Heart right ventricle (tissue), 16 donors: ENCODE results near the gene PDCD4. TPM values are rescaled to one million over a fixed set of nuclear protein-coding genes. Genes with fewer than 3 reads are reported as not detected.

ENCODE experiments used
- ATAC-seq, 8 donors: fragments of 200-7000 bp; cut with Tn5 transposase; one replicate each; pipeline ENCODE4 v1.9.1; 2020; ENCODE audit warnings: mild to moderate bottlenecking in 8 of 8, moderate library complexity in 8 of 8, moderate number of reproducible peaks in 1 of 8
- DNase-seq, 2 donors: peaks; one replicate each; pipeline ENCODE4 v3.0.0-alpha.2; 2020
- H3K27ac ChIP-seq, 10 donors: fragments of 200-600 bp; sonication (generic) in 2 of 10; one replicate each; pipeline versions ENCODE4 v1.5.0 to v1.8.0; 2020 to 2022; ENCODE audit warnings: mild to moderate bottlenecking in 3 of 10
- H3K27me3 ChIP-seq, 7 donors: fragments of 200-600 bp; one replicate each; pipeline ENCODE4 v1.8.0; 2021 to 2022; ENCODE audit warnings: mild to moderate bottlenecking in 2 of 7
- H3K36me3 ChIP-seq, 9 donors: fragments of 200-600 bp; sonication (generic) in 1 of 9; one replicate each; pipeline versions ENCODE4 v1.5.0 to v1.8.0; 2020 to 2022; ENCODE audit warnings: mild to moderate bottlenecking in 2 of 9
- H3K4me1 ChIP-seq, 9 donors: fragments of 200-600 bp; sonication (generic) in 1 of 9; one replicate each; pipeline versions ENCODE4 v1.5.0 to v1.8.0; 2020 to 2022; ENCODE audit warnings: mild to moderate bottlenecking in 4 of 9
- H3K4me3 ChIP-seq, 10 donors: fragments of 200-600 bp; sonication (generic) in 2 of 10; one replicate each; pipeline versions ENCODE4 v1.5.0 to v1.8.0; 2020 to 2022; ENCODE audit warnings: mild to moderate bottlenecking in 7 of 10, moderate library complexity in 2 of 10
- H3K9me3 ChIP-seq, 11 donors: fragments of 200-600 bp in 10 of 11; sonication (generic) in 2 of 11; one replicate each; pipeline versions ENCODE4 v1.5.0 to v1.8.0; 2013 to 2022; ENCODE audit warnings: mild to moderate bottlenecking in 2 of 11, control low read depth in 1 of 11, moderate library complexity in 1 of 11
- CTCF ChIP-seq, 9 donors: fragments of 200-600 bp; sonication (generic) in 2 of 9; IDR thresholded peaks; one replicate each; pipeline versions ENCODE4 v1.5.0 to v1.8.0; 2021 to 2022; ENCODE audit warnings: antibody characterized with exemption in 9 of 9, mild to moderate bottlenecking in 5 of 9, moderate library complexity in 1 of 9
- WGBS, 2 donors: extraction: QIAGEN DNeasy Blood & Tissue Kit; methylation state at CpG; one replicate each; pipeline ENCODE4 v1.1.7; 2013; ENCODE audit warnings: inconsistent platforms in 1 of 2; 5-methylcytosine and 5-hydroxymethylcytosine counted together
- intact Hi-C, 10 donors: fragments of 100-400 bp; cut with DNase I; formaldehyde crosslinking; loops; one replicate each; pipeline versions ENCODE4 v1.11.1 to v1.14.2; 2022
- polyA plus RNA-seq, 2 donors: library from polyadenylated mRNA; stranded (reverse); fragments of 200-250 nt; gene quantifications; one replicate each; pipeline ENCODE4 v1.2.3, GENCODE V29; 2013
- total RNA-seq, 10 donors: library from RNA; stranded (reverse); fragmentation: NEBNext Ultra II Directional in 3 of 10; extraction: Animal tissue kit (Norgen Biotek cat#: 25700) in 3 of 10; gene quantifications; one replicate each; pipeline versions ENCODE4 v1.2.1 to v1.2.4, GENCODE V29; 2021 to 2023
- donor health status: Arrhythmogenic right ventricular cardiomyopathy.
- donor health status: ischemic (EF 13 %, LVEDD 7.1; RV severe dilation, severe dysfunction).
- donor health status: healthy with polysubstance abuse.
- donor health status: DM: no; HTN: yes; CAD: no.
- donor health status: DM: no; HTN: no; CAD: no.
- donor health status: ischemic (EF 25% LVEDD 6.9; RV normal size, moderate dysfunction).
- donor health status: ischemic (EF 25% LVEDD 5.7; RV mildly dilated, moderate dysfunction).
- donor health status: healthy.
- donor health status: DM: yes; HTN: yes; CAD: no.
- donor health status: Ischemic cardiomyopathy.
- donor health status: ischemic (EF 35%, LVEDD 5.7; RV mildly dilated, moderate dysfunction).
- donor health status: nonischemic (EF 11% LVEDD 7.7; RV severe dilation, severe dysfunction).
- donor health status: DM: yes; HTN: yes; CAD: no.
- donor health status: PGD.
- donor health status: ischemic (EF 29% LVEDD 5.4; RV normal size, mild dysfunction).
- donor health status: nonischemic (EF 23%, LVEDD 6.1; RV moderate dilation, normal function).

The PDCD4 gene
- total and polyA plus RNA-seq, 12 donors, result 15.9 to 59.5 (median 45.7) TPM

GRCh38 chr10:110903280-110904278 is 31.9 kb downstream of the PDCD4 start:
- no peak for TF ChIP-seq CTCF (IDR thresholded peaks at IDR 0.05)
- H3K36me3 ChIP-seq, result peaks cover 0 to 76% (median 14%) of the 10 kb centered on the region in 9 donors
- peaks cover 0 to 11% (median 0%) of the 10 kb centered on the region in 9 donors for H3K4me1 ChIP-seq
- ATAC-seq (peak in 4 of 8 donors; percentile 21 to 39 (median 36)), DNase-seq (no peak)
- no peak overlapping the region for H3K4me3 ChIP-seq
- intact Hi-C loops, result loop anchor here in 1 of 10 donors (10.0 kb wide), 1 partner anchor 329 kb away; no protein-coding TSS in a partner anchor
- H3K27me3 ChIP-seq, result no peaks in the 10 kb centered on the region
- 84 to 87% methylated on average over 3 of the region's 3 CpGs for WGBS, 2 donors
- no peaks in the 10 kb centered on the region for H3K9me3 ChIP-seq
- H3K27ac ChIP-seq, result no peak overlapping the region

GRCh38 chr10:110910138-110910537 is 38.4 kb downstream of the PDCD4 start:
- no peaks in the 10 kb centered on the region for H3K4me1 ChIP-seq
- no peaks in the 10 kb centered on the region for H3K27me3 ChIP-seq
- peaks cover 0 to 32% (median 0%) of the 10 kb centered on the region in 9 donors for H3K36me3 ChIP-seq
- intact Hi-C loops, result loop anchor here in 2 of 10 donors (10.0 kb wide), 2 partner anchors 415 to 905 kb away; partner anchors contain the start of genes ADD3 (in 1 of the 2) and DUSP5 (in 1 of the 2)
- H3K27ac ChIP-seq, result no peak overlapping the region
- DNase-seq, result no peak
- TF ChIP-seq CTCF (IDR thresholded peaks at IDR 0.05), result no peak
- no peaks in the 10 kb centered on the region for H3K9me3 ChIP-seq
- H3K4me3 ChIP-seq, result no peak overlapping the region
- no peak for ATAC-seq
- WGBS, 2 donors, result 89 to 93% methylated on average over 4 of the region's 4 CpGs

- no peak for TF ChIP-seq CTCF (IDR thresholded peaks at IDR 0.05)
- WGBS, 2 donors, result 78 to 87% methylated on average over 3 of the region's 3 CpGs
- no peak for DNase-seq
- H3K4me3 ChIP-seq, result no peak overlapping the region
- intact Hi-C loops, result loop anchor here in 2 of 10 donors (10.0 kb wide), 2 partner anchors 418 to 908 kb away; partner anchors contain the start of genes ADD3 (in 1 of the 2) and DUSP5 (in 1 of the 2)
- peaks cover 0 to 10% (median 5%) of the 10 kb centered on the region in 9 donors for H3K4me1 ChIP-seq
- H3K9me3 ChIP-seq, result no peaks in the 10 kb centered on the region
- H3K36me3 ChIP-seq, result peaks cover 0 to 32% (median 0%) of the 10 kb centered on the region in 9 donors
- no peak overlapping the region for H3K27ac ChIP-seq
- no peaks in the 10 kb centered on the region for H3K27me3 ChIP-seq
- ATAC-seq, result no peak
Observed at GRCh38 chr10:110912374-110912773, 40.6 kb downstream of the PDCD4 start.

- H3K27me3 ChIP-seq, result no peaks in the 10 kb centered on the region
- H3K9me3 ChIP-seq, result no peaks in the 10 kb centered on the region
- peaks cover 0 to 28% (median 0%) of the 10 kb centered on the region in 9 donors for H3K36me3 ChIP-seq
- ATAC-seq, result no peak
- WGBS, 2 donors, result 84 to 86% methylated on average over 2 of the region's 2 CpGs
- DNase-seq, result no peak
- peaks cover 4 to 18% (median 12%) of the 10 kb centered on the region in 9 donors for H3K4me1 ChIP-seq
- TF ChIP-seq CTCF (IDR thresholded peaks at IDR 0.05), result no peak
- intact Hi-C loops, result loop anchor here in 2 of 10 donors (10.0 kb wide), 2 partner anchors 420 to 910 kb away; partner anchors contain the start of genes ADD3 (in 1 of the 2) and DUSP5 (in 1 of the 2)
- H3K27ac ChIP-seq, result no peak overlapping the region
- no peak overlapping the region for H3K4me3 ChIP-seq
Observed at GRCh38 chr10:110914431-110914830, 42.7 kb downstream of the PDCD4 start.
